Measurements from ENCODE around the gene GALNT2.

DNA sequence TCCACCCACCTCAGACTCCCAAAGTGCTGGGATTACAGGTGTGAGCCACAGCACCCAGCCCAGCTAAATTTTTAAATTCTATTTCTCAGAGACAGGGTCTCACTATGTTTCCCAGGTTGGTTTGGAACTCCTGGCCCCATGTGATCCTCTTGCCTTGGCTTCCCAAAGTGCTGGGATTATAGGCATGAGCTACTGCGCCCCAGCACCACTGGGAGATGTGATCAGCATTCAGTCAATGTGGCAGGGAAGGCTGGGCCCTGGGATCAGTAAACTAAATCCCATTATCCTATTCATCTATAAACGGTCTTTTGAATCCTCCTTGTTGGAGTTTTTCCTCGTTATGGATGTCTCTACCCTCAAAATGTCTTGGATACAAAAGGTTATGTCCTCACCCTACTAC is 245.6 kb downstream of the GALNT2 start:
- TF ChIP-seq, protein P1, sequence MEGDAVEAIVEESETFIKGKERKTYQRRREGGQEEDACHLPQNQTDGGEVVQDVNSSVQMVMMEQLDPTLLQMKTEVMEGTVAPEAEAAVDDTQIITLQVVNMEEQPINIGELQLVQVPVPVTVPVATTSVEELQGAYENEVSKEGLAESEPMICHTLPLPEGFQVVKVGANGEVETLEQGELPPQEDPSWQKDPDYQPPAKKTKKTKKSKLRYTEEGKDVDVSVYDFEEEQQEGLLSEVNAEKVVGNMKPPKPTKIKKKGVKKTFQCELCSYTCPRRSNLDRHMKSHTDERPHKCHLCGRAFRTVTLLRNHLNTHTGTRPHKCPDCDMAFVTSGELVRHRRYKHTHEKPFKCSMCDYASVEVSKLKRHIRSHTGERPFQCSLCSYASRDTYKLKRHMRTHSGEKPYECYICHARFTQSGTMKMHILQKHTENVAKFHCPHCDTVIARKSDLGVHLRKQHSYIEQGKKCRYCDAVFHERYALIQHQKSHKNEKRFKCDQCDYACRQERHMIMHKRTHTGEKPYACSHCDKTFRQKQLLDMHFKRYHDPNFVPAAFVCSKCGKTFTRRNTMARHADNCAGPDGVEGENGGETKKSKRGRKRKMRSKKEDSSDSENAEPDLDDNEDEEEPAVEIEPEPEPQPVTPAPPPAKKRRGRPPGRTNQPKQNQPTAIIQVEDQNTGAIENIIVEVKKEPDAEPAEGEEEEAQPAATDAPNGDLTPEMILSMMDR (IDR thresholded peaks at IDR 0.05): no peak
- TF ChIP-seq POLR2A (IDR thresholded peaks at IDR 0.05): no peak

Measured in adrenal gland (tissue), 5 donors.